ENCODE results near the gene TAS2R5. TPM values are rescaled to one million over a fixed set of nuclear protein-coding genes. Genes with fewer than 3 reads are reported as not detected.
"Not testable (repeated sequence)": the region's sequence is repeated elsewhere in the genome, so short reads cannot be mapped to it uniquely, and the experiment has no call there.

TAS2R5 gene, protein sequence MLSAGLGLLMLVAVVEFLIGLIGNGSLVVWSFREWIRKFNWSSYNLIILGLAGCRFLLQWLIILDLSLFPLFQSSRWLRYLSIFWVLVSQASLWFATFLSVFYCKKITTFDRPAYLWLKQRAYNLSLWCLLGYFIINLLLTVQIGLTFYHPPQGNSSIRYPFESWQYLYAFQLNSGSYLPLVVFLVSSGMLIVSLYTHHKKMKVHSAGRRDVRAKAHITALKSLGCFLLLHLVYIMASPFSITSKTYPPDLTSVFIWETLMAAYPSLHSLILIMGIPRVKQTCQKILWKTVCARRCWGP
- 0.06 TPM in 1 of 2 replicates, not detected in the other for total RNA-seq (2014; rRNA removed; shearing (Covaris generic))

- no peak for DNase-seq (ENCODE audit: low read depth)
Measured at GRCh38 chr7:141789917-141790316, at the start of gene TAS2R5. Gene TAS2R5, plus strand, starts transcription at chr7:141790217. Its CDS starts 145 bp downstream, at chr7:141790362.

GRCh38 chr7:141742229-141742628 is 47.8 kb upstream of the TAS2R5 start:
- DNase-seq (ENCODE audit: low read depth) = no peak

GRCh38 chr7:141744131-141744530 is 45.9 kb upstream of the TAS2R5 start:
- no peak for DNase-seq (ENCODE audit: low read depth)

GRCh38 chr7:141748396-141748795 is 41.6 kb upstream of the TAS2R5 start:
- DNase-seq (ENCODE audit: low read depth) = no peak

- DNase-seq (ENCODE audit: low read depth) = peak; percentile 15
Measured at GRCh38 chr7:141751904-141752303, 38.1 kb upstream of the TAS2R5 start.

DNA sequence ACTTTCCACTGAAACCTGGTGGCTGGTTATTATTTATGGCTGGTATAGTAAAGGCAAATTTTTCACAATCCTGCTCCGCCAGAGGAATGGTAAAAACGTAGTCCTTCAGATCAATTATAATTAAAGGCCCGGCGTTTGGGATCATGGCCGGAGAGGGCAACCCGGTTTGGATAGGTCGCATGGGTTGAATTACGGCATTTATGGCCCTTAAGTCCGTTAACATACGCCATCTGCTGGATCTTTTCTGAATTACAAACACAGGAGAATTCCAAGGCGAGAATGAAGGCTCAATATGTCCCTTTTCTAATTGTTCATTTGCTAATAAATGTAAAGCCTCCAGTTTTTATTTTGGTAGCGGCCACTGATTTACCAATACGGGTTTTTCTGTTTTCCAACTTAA is 37.4 kb upstream of the TAS2R5 start:
- DNase-seq (ENCODE audit: low read depth) = no peak

DNA sequence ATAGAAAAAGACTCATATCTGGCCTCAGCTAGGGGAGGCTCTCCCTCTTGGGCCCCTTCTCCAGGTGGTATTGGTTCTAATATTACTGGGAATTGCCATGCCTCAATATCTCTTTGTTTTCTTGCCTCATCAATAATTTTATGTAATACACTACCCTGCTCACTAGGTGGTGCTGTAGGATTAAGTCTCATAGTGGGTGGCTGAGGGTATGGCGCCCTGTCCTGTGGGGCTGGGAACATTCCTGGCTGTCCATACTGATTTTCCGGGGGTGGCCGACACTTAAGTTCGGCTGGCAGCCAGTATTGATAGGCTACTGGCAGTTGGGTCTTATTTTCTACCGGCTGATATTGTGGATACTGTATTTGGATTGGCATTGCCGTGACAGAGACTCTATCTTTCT is 35.1 kb upstream of the TAS2R5 start:
- peak; percentile 42 for DNase-seq (ENCODE audit: low read depth)

GRCh38 chr7:141763797-141764196 is 26.2 kb upstream of the TAS2R5 start, which contains the start of gene TAS2R3:
Gene TAS2R3, plus strand, starts transcription at chr7:141764097. Its CDS starts 62 bp downstream, at chr7:141764159.
- no peak for DNase-seq (ENCODE audit: low read depth)

- DNase-seq (ENCODE audit: low read depth) = not testable (repeated sequence)
Measured at GRCh38 chr7:141770083-141770583, 19.9 kb upstream of the TAS2R5 start.

DNA sequence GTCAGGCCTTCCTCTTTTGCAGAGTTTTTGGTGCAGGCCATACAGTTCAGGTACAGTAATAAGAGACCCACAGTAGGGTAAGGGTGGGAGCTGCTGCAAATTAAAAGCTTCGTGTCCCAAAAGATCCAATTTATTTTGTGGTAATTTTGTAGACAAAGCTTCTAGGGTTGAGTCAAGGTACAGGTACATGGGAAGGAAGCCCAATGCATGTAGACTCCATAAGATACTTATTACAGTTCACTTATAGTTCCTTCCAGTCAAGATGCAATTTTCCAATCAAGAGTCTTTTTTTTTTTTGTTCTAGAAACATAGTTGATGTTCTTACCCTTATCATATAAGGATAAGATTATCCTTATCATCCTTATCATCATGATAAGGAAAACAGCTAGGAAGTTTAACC is 13.6 kb upstream of the TAS2R5 start, which contains the start of gene TAS2R4:
Gene TAS2R4 (plus strand): TSS at position 301 of the 400 bp plus-strand sequence. CDS start 1,815 bp downstream, outside the sequence.
- DNase-seq (ENCODE audit: low read depth) = no peak

DNA sequence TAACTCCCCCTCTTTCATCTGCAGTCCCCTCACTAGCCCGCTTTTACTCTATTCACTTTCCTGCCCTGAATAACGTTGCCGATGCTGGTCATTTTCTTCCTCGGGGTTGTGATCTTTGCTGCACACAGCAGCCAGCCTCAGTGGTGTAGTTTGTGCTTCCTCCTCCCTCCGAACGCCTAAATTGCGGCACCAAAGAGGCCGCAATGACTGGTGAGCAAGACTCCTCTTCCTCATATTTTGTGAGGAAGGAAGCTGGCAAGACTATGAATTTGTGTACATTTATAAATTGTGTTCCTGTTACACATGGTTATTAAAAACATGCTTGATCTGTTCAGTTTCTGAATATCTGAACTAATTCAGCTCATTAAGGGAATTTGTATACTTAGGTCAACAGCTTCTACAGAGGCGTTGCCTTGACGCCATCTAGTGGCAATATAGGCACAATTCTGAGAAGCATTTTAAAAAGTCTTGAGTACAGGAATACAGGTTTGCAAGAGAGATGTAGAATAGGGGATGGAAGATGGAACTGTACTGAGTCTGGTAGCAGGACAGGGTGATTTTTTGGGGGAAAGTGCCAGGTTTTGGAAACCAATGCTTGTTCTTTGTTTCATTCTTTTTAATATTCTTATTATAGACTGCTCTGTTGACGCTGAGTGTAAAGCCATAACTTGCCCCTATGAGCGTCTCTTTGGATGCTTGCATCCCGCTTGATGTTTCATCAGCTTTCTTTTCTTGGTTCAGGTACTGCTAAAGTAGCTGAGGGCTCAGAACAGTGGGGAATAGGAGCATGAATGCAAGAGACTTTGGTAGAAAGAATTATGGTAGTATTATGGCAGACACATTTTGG is 4.1 kb upstream of the TAS2R5 start:
- DNase-seq (ENCODE audit: low read depth) = peak; percentile 53

DNA sequence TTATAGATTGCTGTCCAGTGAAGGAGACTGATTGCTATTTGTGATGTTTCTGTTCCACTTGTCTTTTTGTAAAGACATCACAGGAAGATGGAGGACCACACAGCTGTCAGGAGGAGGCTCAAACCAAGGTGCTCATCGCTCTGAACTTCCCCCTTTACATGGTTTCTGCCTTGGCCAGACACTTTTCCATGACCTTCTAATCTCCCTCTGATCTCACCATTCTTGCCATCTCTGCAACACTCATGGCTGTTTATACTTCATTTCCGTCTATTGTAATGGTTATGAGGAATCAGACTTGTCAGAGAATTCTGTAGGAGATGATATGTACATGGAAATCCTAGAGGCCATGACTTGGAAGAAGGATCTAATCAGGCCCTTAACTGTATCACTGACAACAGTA is 1.7 kb upstream of the TAS2R5 start:
- no peak for DNase-seq (ENCODE audit: low read depth)

DNA sequence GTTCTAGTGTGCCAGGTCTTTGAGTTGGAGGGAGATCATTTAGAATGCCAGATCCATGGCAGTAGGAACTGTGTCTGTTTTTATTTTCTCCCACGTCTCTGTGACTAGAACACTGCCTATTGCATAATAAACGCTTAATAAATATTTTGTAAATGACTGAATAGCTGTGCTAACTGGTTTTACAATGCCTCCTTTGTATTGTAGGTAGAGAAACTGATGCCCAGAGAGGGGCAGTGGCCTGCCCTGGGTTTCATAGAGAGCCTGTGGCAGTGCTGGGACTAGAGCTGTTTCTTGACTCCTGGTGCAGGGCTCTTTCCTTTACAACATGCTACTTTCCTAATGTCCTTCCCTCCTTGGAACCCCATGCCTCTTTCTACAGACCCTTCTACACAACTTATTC is 2.5 kb downstream of the TAS2R5 start:
- no peak for DNase-seq (ENCODE audit: low read depth)

- no peak for DNase-seq (ENCODE audit: low read depth)
Measured at GRCh38 chr7:141820067-141820466, 30.1 kb downstream of the TAS2R5 start.

- not testable (repeated sequence) for DNase-seq (ENCODE audit: low read depth)
Measured at GRCh38 chr7:141822432-141822831, 32.4 kb downstream of the TAS2R5 start.

GRCh38 chr7:141837683-141838082 is 47.7 kb downstream of the TAS2R5 start:
- DNase-seq (ENCODE audit: low read depth) = no peak

- no peak for DNase-seq (ENCODE audit: low read depth)
Measured at GRCh38 chr7:141838581-141838980, 48.6 kb downstream of the TAS2R5 start.

DNA sequence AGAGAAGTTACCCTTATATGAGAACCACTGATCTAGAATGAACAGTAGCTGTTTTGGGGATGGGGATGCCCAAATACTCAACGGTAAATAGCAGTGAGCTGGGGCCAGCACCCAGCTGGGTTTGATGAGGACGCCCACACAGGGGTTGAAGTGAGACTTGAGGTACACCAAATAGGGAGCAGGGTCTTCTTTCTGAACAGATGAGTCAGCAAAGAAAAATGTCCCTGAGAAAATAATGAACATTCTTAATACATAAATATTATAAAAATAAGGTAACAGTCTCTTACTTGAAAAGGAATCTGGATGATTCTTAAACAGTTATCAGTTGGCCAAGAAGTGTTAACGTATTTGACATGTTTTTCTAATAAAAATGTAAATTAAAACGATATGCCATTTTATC is 49.2 kb downstream of the TAS2R5 start:
- no peak for DNase-seq (ENCODE audit: low read depth)

GRCh38 chr7:141840708-141841107 is 50.7 kb downstream of the TAS2R5 start:
- no peak for DNase-seq (ENCODE audit: low read depth)

Measured in Daoy (cell line).